GM12878 (cell line): ENCODE measurements around the gene SLC19A1. TPM values are rescaled to one million over a fixed set of nuclear protein-coding genes. Genes with fewer than 3 reads are reported as not detected.

Experiments used
- ATAC-seq: fragments of 200-7000 bp; cut with Tn5 transposase; 3 replicates; pipeline ENCODE4 v1.9.1; 2020; ENCODE audit warnings: mild to moderate bottlenecking, moderate library complexity
- BruUV-seq: library from RNA; stranded (reverse); fragments of 400-500 nt; replicated peaks from 2 replicates; lab custom pipeline; 2021; lab: Mats Ljungman, UMichigan
- CTCF ChIA-PET: fragments of 300-600 bp; sonication (Branson Sonifier 250); formaldehyde crosslinking; extraction: SDS; loops from one replicate; lab custom pipeline; 2021; ENCODE audit warnings: inconsistent platforms; lab: Yijun Ruan, JAX
- POLR2A ChIA-PET: fragments of 350-600 bp; formaldehyde crosslinking; extraction: SDS; loops from one replicate; lab custom pipeline; 2021; ENCODE audit warnings: inconsistent platforms; lab: Charles Lee
- RAD21 ChIA-PET: fragments of 300-600 bp; sonication (Branson Sonifier 250); formaldehyde crosslinking; loops from one replicate; lab custom pipeline; 2023; ENCODE audit warnings: antibody characterized with exemption; ENCODE audit not compliant: unreplicated experiment; lab: Charles Lee
- SMC1A ChIA-PET: fragments of 300-600 bp; sonication (Branson Sonifier 250); formaldehyde crosslinking; loops from one replicate; lab custom pipeline; 2023; ENCODE audit not compliant: unreplicated experiment, uncharacterized antibody; lab: Charles Lee
- DNase-seq: peaks from one replicate; pipeline ENCODE4 v3.0.0-alpha.2; 2011; ENCODE audit warnings: low read depth, low spot score
- FAIRE-seq: peaks from 3 replicates; lab custom pipeline; 2011; peaks lifted over from hg19 to GRCh38; lab: Jason Lieb, UNC
- H2AFZ ChIP-seq: 2 replicates; pipeline ENCODE4 v1.6.0; 2011; ENCODE audit warnings: low read depth, low read length, control low read depth; ENCODE audit not compliant: control insufficient read depth
- H3K27ac ChIP-seq: 2 replicates; pipeline ENCODE4 v1.5.1; 2011; ENCODE audit warnings: control low read depth; ENCODE audit not compliant: control insufficient read depth, insufficient read depth
- H3K27me3 ChIP-seq, 2 experiments: replicated peaks in 1 of 2; 2 replicates each; pipeline versions ENCODE4 v1.6.0 to v1.6.1; 2011; ENCODE audit warnings: low read length in 1 of 2; ENCODE audit not compliant: control insufficient read depth in 2 of 2, insufficient read depth in 2 of 2
- H3K36me3 ChIP-seq, 2 experiments: 2 replicates each; pipeline ENCODE4 v1.5.1; 2011; ENCODE audit warnings: low read length in 1 of 2; ENCODE audit not compliant: control insufficient read depth in 2 of 2, insufficient read depth in 2 of 2
- H3K4me1 ChIP-seq: 2 replicates; pipeline ENCODE4 v1.6.1; 2011; ENCODE audit warnings: mild to moderate bottlenecking, low read length, moderate library complexity, mixed read lengths; ENCODE audit not compliant: control insufficient read depth, insufficient read depth
- H3K4me2 ChIP-seq: 2 replicates; pipeline ENCODE4 v1.6.0; 2011; ENCODE audit warnings: control low read depth; ENCODE audit not compliant: control insufficient read depth, insufficient read depth
- H3K4me3 ChIP-seq: fragments of 200-600 bp; sonication (generic); 2 replicates; pipeline ENCODE4 v1.5.1; 2016
- H3K79me2 ChIP-seq: 2 replicates; pipeline ENCODE4 v1.6.0; 2011; ENCODE audit warnings: low read length; ENCODE audit not compliant: control insufficient read depth, insufficient read depth
- H3K9ac ChIP-seq: 2 replicates; pipeline ENCODE4 v1.8.0; 2011; ENCODE audit warnings: low read length, control low read depth, mixed read lengths; ENCODE audit not compliant: control insufficient read depth, insufficient read depth
- H3K9me3 ChIP-seq: replicated peaks from 3 replicates; pipeline ENCODE4 v1.5.1; 2011; ENCODE audit warnings: mild to moderate bottlenecking, low read length; ENCODE audit not compliant: control insufficient read depth, insufficient read depth
- H4K20me1 ChIP-seq: 2 replicates; pipeline ENCODE4 v1.6.0; 2011; ENCODE audit not compliant: control insufficient read depth, insufficient read depth
- ATF2 ChIP-seq: IDR thresholded peaks from 2 replicates; pipeline ENCODE4 v1.6.1; 2012; ENCODE audit warnings: low read length, inconsistent platforms
- CBFB ChIP-seq: IDR thresholded peaks from 2 replicates; pipeline ENCODE4 v1.6.1; 2016; ENCODE audit warnings: antibody characterized with exemption, low read depth
- EED ChIP-seq: sonication (generic); IDR thresholded peaks from 2 replicates; pipeline ENCODE4 v1.6.1; 2016; ENCODE audit warnings: antibody characterized with exemption, low read depth
- HDGF ChIP-seq: fragments of 450-650 bp; IDR thresholded peaks from 2 replicates; pipeline ENCODE4 v1.6.1; 2016; ENCODE audit warnings: antibody characterized with exemption
- KLF5 ChIP-seq: fragments of 450-650 bp; IDR thresholded peaks from 2 replicates; pipeline ENCODE4 v1.6.1; 2014; ENCODE audit warnings: mild to moderate bottlenecking; ENCODE audit not compliant: partially characterized antibody
- MYC ChIP-seq: IDR thresholded peaks from 2 replicates; pipeline ENCODE4 v1.6.1; 2011; ENCODE audit warnings: mild to moderate bottlenecking, low read length, moderate library complexity, inconsistent platforms; ENCODE audit not compliant: insufficient read depth, insufficient replicate concordance, insufficient read length, severe bottlenecking
- NRF1 ChIP-seq: conservative IDR thresholded peaks from 2 replicates; pipeline ENCODE4 v1.6.1; 2011; ENCODE audit warnings: mild to moderate bottlenecking, low read depth, low read length, improper control_type of control experiment
- PML ChIP-seq: IDR thresholded peaks from 2 replicates; pipeline ENCODE4 v1.6.1; 2012; ENCODE audit warnings: low read length, inconsistent platforms
- POU2F2 ChIP-seq: IDR thresholded peaks from 3 replicates; pipeline ENCODE4 v1.6.1; 2011; ENCODE audit warnings: low read depth, mild to moderate bottlenecking, low read length, borderline replicate concordance
- SIX5 ChIP-seq: IDR thresholded peaks from 2 replicates; pipeline ENCODE4 v1.6.1; 2011; ENCODE audit warnings: mild to moderate bottlenecking, low read depth, low read length, moderate library complexity; ENCODE audit not compliant: severe bottlenecking
- SREBF1 ChIP-seq: IDR thresholded peaks from 2 replicates; pipeline ENCODE4 v1.6.1; 2012; ENCODE audit warnings: mild to moderate bottlenecking, low read length
- TBL1XR1 ChIP-seq: IDR thresholded peaks from 2 replicates; pipeline ENCODE4 v1.6.1; 2012; ENCODE audit warnings: low read depth, low read length, improper control_type of control experiment
- ZNF274 ChIP-seq: IDR thresholded peaks from one replicate; pipeline ENCODE4 v1.8.0; 2011; ENCODE audit not compliant: insufficient read length, insufficient read depth
- WGBS: methylation state at CpG from one replicate; pipeline ENCODE4 v1.1.6; 2016; ENCODE audit warnings: low lambda C conversion rate; ENCODE audit not compliant: insufficient replicate concordance, insufficient coverage; ENCODE audit errors: missing lambda C conversion rate; 5-methylcytosine and 5-hydroxymethylcytosine counted together
- in situ Hi-C: fragments of 300-500 bp; cut with MboI; formaldehyde crosslinking; loops from 9 replicates; pipeline ENCODE4 v1.14.3; 2018; ENCODE audit warnings: mixed read lengths
- intact Hi-C: fragments of 100-400 bp; cut with micrococcal nuclease; formaldehyde crosslinking; loops from one replicate; pipeline ENCODE4 v1.14.2; 2022; ENCODE audit not compliant: unreplicated experiment
- polyA plus RNA-seq, 11 experiments: library from polyadenylated mRNA; depleted of rRNA in 4 of 11; unstranded in 6 of 11; stranded (reverse) in 5 of 11; fragments of >200 nt; fragmentation: Nextera tagmentation in 4 of 11; fragmentation: Illumina TruSeq in 1 of 11; extraction: Ambion mirVana in 4 of 11; extraction: Trizol in 1 of 11; gene quantifications; 1 replicate in 1 of 11; 2 replicates in 10 of 11; pipeline versions ENCODE4 v1.2.1 to v1.2.3, GENCODE V29; 2011 to 2016; ENCODE audit warnings: inconsistent platforms in 2 of 11, missing spikeins in 2 of 11, low read depth in 1 of 11
- total RNA-seq, 4 experiments: library from RNA; depleted of rRNA in 3 of 4; stranded (reverse); fragments of >200 nt in 3 of 4; fragmentation: Illumina TruSeq in 1 of 4; extraction: Trizol in 1 of 4; gene quantifications; 2 replicates each; pipeline versions ENCODE4 v1.2.1 to v1.2.3, GENCODE V29; 2013 to 2021

SLC19A1 gene
- total and polyA plus RNA-seq, 10 of the 15 experiments (the other 5 are each of a cell fraction or from before 2014, with no cell fraction given): 0.42 to 49.7 (median 12.2) TPM

GRCh38 chr21:45460611-45461368 lies 81.5 kb downstream of the SLC19A1 start:
- in situ Hi-C loops: loop anchor here (25.0 kb wide), 1 partner anchor 352 kb away; no protein-coding TSS in a partner anchor
- FAIRE-seq: no peak

GRCh38 chr21:45460011-45460565 lies 82.2 kb downstream of the SLC19A1 start:
- Histone ChIP-seq H3K27ac (no peak overlapping the region), H3K36me3 (no peaks in the 10 kb centered on the region), H2AFZ (no peak overlapping the region), H3K79me2 (no peaks in the 10 kb centered on the region), H3K4me3 (no peak overlapping the region), H4K20me1 (no peaks in the 10 kb centered on the region), H3K9me3 (no peaks in the 10 kb centered on the region; the same call in 2 of the 3 replicates), H3K9ac (no peak overlapping the region), H3K4me1 (no peaks in the 10 kb centered on the region), H3K4me2 (no peak overlapping the region), H3K27me3 (no peaks in the 10 kb centered on the region)
- BruUV-seq: no TSS peak
- RAD21 ChIA-PET: no interaction called here
- 60% methylated on average over 23 of the region's 23 CpGs for WGBS
- intact Hi-C loops (no loop called here), in situ Hi-C loops (loop anchor here (25.0 kb wide), 1 partner anchor 352 kb away; no protein-coding TSS in a partner anchor)
- ATAC-seq: no peak
- DNase-seq: no peak
- CTCF ChIA-PET: interaction anchor here (1.5 kb wide), 1 partner anchor 322 kb away, joined by 3 read pairs; no protein-coding TSS in a partner anchor
- TF ChIP-seq NRF1 (no peak), ATF2 (no peak), SIX5 (no peak), POU2F2 (no peak), MYC (no peak), CBFB (no peak), EED (no peak), SREBF1 (no peak), TBL1XR1 (no peak), KLF5 (no peak), ZNF274 (no peak)
- POLR2A ChIA-PET: no interaction called here
- no peak for FAIRE-seq
- SMC1A ChIA-PET: no interaction called here

More at GRCh38 chr21:45460611-45461368, 81.5 kb downstream of the SLC19A1 start:
- Histone ChIP-seq H3K9ac (no peak overlapping the region), H3K4me3 (no peak overlapping the region), H3K9me3 (no peaks in the 10 kb centered on the region; the same call in 2 of the 3 replicates), H3K27ac (no peak overlapping the region), H3K79me2 (no peaks in the 10 kb centered on the region), H3K36me3 (no peaks in the 10 kb centered on the region), H2AFZ (no peak overlapping the region), H3K27me3 (no peaks in the 10 kb centered on the region), H3K4me1 (no peaks in the 10 kb centered on the region), H3K4me2 (no peak overlapping the region), H4K20me1 (no peaks in the 10 kb centered on the region)
- DNase-seq: no peak
- POLR2A ChIA-PET: no interaction called here
- BruUV-seq: no TSS peak
- intact Hi-C loops: no loop called here
- no peak for ATAC-seq
- CTCF ChIA-PET: interaction anchor here (1.5 kb wide), 1 partner anchor 322 kb away, joined by 3 read pairs; no protein-coding TSS in a partner anchor
- RAD21 ChIA-PET: no interaction called here
- SMC1A ChIA-PET: interaction anchor here (0.6 kb wide), 1 partner anchor 256 kb away, joined by 3 read pairs; no protein-coding TSS in a partner anchor
- TF ChIP-seq HDGF (no peak), PML (no peak), KLF5 (no peak)
- 45% methylated on average over 9 of the region's 9 CpGs for WGBS
